H1 (cell line): ENCODE measurements around the gene SPINK4. TPM values are rescaled to one million over a fixed set of nuclear protein-coding genes. Genes with fewer than 3 reads are reported as not detected.

Source experiments
- CTCF ChIA-PET: fragments of 300-600 bp; sonication (Branson Sonifier 250); formaldehyde crosslinking; loops from one replicate; lab custom pipeline; 2021; ENCODE audit not compliant: partially characterized antibody; lab: Charles Lee
- POLR2A ChIA-PET: fragments of 300-600 bp; sonication (Branson Sonifier 250); formaldehyde crosslinking; loops from one replicate; lab custom pipeline; 2021; ENCODE audit warnings: inconsistent platforms; ENCODE audit not compliant: partially characterized antibody; lab: Charles Lee
- DNase-seq, 2 experiments: peaks; one replicate each; pipeline versions ENCODE4 v3.0.0 to v3.0.0-alpha.2; 2010 to 2022; ENCODE audit warnings: low spot score in 2 of 2, low read depth in 1 of 2, mixed read lengths in 1 of 2
- FAIRE-seq: peaks from 2 replicates; lab custom pipeline; 2011; peaks lifted over from hg19 to GRCh38; lab: Jason Lieb, UNC
- H2AFZ ChIP-seq: 2 replicates; pipeline ENCODE4 v1.8.1; 2012; ENCODE audit warnings: low read length, inconsistent platforms
- H2AK5ac ChIP-seq: 2 replicates; pipeline ENCODE4 v1.6.1; 2013; ENCODE audit warnings: low read depth, low read length
- H2BK120ac ChIP-seq: replicated peaks from 2 replicates; pipeline ENCODE3; 2013; ENCODE audit warnings: low read depth, low read length, inconsistent platforms
- H2BK12ac ChIP-seq: 2 replicates; pipeline ENCODE4 v1.6.1; 2013; ENCODE audit warnings: low read depth, low read length
- H2BK15ac ChIP-seq: 2 replicates; pipeline ENCODE4 v1.6.1; 2013; ENCODE audit warnings: low read length
- H2BK20ac ChIP-seq: 2 replicates; pipeline ENCODE4 v1.6.1; 2013; ENCODE audit warnings: low read length
- H2BK5ac ChIP-seq: 2 replicates; pipeline ENCODE4 v1.6.1; 2013; ENCODE audit warnings: low read depth, low read length
- H3K14ac ChIP-seq: 2 replicates; pipeline ENCODE4 v1.6.1; 2013; ENCODE audit warnings: inconsistent platforms; ENCODE audit not compliant: insufficient read length
- H3K18ac ChIP-seq: 2 replicates; pipeline ENCODE4 v1.6.1; 2013; ENCODE audit warnings: low read length; ENCODE audit errors: extremely low read depth
- H3K23ac ChIP-seq: 2 replicates; pipeline ENCODE4 v1.6.1; 2013; ENCODE audit warnings: inconsistent platforms; ENCODE audit not compliant: insufficient read length
- H3K23me2 ChIP-seq: 2 replicates; pipeline ENCODE4 v1.6.1; 2013; ENCODE audit warnings: low read depth, low read length
- H3K27ac ChIP-seq: 2 replicates; pipeline ENCODE4 v1.6.1; 2011; ENCODE audit warnings: low read depth, low read length, inconsistent platforms
- H3K27me3 ChIP-seq, 4 experiments: replicated peaks in 1 of 4; 1 replicate in 1 of 4; 2 replicates in 3 of 4; pipeline versions ENCODE4 v1.6.1 to v1.8.1; 2011 to 2013; ENCODE audit warnings: low read length in 3 of 4, mild to moderate bottlenecking in 3 of 4, inconsistent platforms in 2 of 4, mixed read lengths in 2 of 4, moderate library complexity in 1 of 4; ENCODE audit not compliant: control insufficient read depth in 3 of 4, insufficient read depth in 3 of 4; ENCODE audit errors: extremely low read depth in 1 of 4
- H3K36me3 ChIP-seq, 4 experiments: 2 replicates each; pipeline versions ENCODE4 v1.6.1 to v1.8.1; 2011 to 2013; ENCODE audit warnings: mild to moderate bottlenecking in 4 of 4, low read length in 3 of 4, moderate library complexity in 2 of 4, control low read depth in 1 of 4, inconsistent platforms in 1 of 4; ENCODE audit not compliant: insufficient read depth in 4 of 4, control insufficient read depth in 2 of 4
- H3K4ac ChIP-seq: replicated peaks from 2 replicates; pipeline ENCODE3; 2013; ENCODE audit warnings: low read length, low read depth, mixed read lengths, inconsistent platforms; ENCODE audit not compliant: insufficient read length
- H3K4me1 ChIP-seq, 4 experiments: replicated peaks in 1 of 4; 1 replicate in 1 of 4; 2 replicates in 3 of 4; pipeline versions ENCODE4 v1.6.1 to v1.8.1; 2011 to 2013; ENCODE audit warnings: low read length in 3 of 4, inconsistent platforms in 2 of 4, mixed read lengths in 1 of 4; ENCODE audit not compliant: insufficient read depth in 4 of 4, control insufficient read depth in 3 of 4
- H3K4me2 ChIP-seq, 2 experiments: 2 replicates each; pipeline versions ENCODE4 v1.6.1 to v1.8.1; 2011 to 2013; ENCODE audit warnings: low read depth in 2 of 2, low read length in 2 of 2, control low read depth in 1 of 2, inconsistent platforms in 1 of 2, mild to moderate bottlenecking in 1 of 2; ENCODE audit not compliant: insufficient read depth in 1 of 2
- H3K4me3 ChIP-seq, 4 experiments: fragments of 200-600, 300-600 bp in 1 of 4; sonication (generic), shearing (Covaris generic), sonication (Bioruptor Twin) in 1 of 4; 2 replicates each; pipeline versions ENCODE4 v1.5.1 to v1.8.1; 2011 to 2016; ENCODE audit warnings: low read length in 4 of 4, low read depth in 3 of 4, control low read depth in 2 of 4, inconsistent platforms in 2 of 4, mild to moderate bottlenecking in 2 of 4, mixed read lengths in 1 of 4, moderate library complexity in 1 of 4; ENCODE audit not compliant: insufficient read depth in 2 of 4; ENCODE audit errors: extremely low read depth in 1 of 4
- H3K56ac ChIP-seq: replicated peaks from 2 replicates; pipeline ENCODE3; 2013; ENCODE audit warnings: low read depth, mild to moderate bottlenecking, mixed read lengths, low read length, inconsistent platforms; ENCODE audit not compliant: insufficient read length
- H3K79me1 ChIP-seq: 2 replicates; pipeline ENCODE4 v1.6.1; 2013; ENCODE audit warnings: low read depth, low read length, control low read depth
- H3K79me2 ChIP-seq, 2 experiments: 2 replicates each; pipeline versions ENCODE4 v1.6.1 to v1.8.1; 2012 to 2013; ENCODE audit warnings: low read length in 2 of 2, mild to moderate bottlenecking in 2 of 2, inconsistent platforms in 1 of 2; ENCODE audit not compliant: insufficient read depth in 2 of 2, control insufficient read depth in 1 of 2
- H3K9ac ChIP-seq, 4 experiments: replicated peaks in 1 of 4; 1 replicate in 1 of 4; 2 replicates in 3 of 4; pipeline versions ENCODE4 v1.6.1 to v1.8.1; 2011 to 2013; ENCODE audit warnings: low read depth in 3 of 4, low read length in 3 of 4, control low read depth in 2 of 4, mild to moderate bottlenecking in 2 of 4, moderate library complexity in 2 of 4, inconsistent platforms in 1 of 4; ENCODE audit errors: extremely low read depth in 1 of 4
- H3K9me3 ChIP-seq, 2 experiments: 2 replicates each; pipeline versions ENCODE4 v1.6.1 to v1.8.1; 2012 to 2013; ENCODE audit warnings: mild to moderate bottlenecking in 2 of 2, moderate library complexity in 2 of 2, control low read depth in 1 of 2, inconsistent platforms in 1 of 2, low read depth in 1 of 2, low read length in 1 of 2, mixed read lengths in 1 of 2; ENCODE audit not compliant: insufficient read depth in 2 of 2
- H4K20me1 ChIP-seq, 2 experiments: replicated peaks in 1 of 2; 2 replicates each; pipeline versions ENCODE3 to v1.8.1; 2011 to 2013; ENCODE audit warnings: inconsistent platforms in 2 of 2, low read length in 2 of 2, mild to moderate bottlenecking in 1 of 2; ENCODE audit not compliant: insufficient read depth in 2 of 2, control insufficient read depth in 1 of 2
- H4K5ac ChIP-seq: 2 replicates; pipeline ENCODE4 v1.6.1; 2013; ENCODE audit warnings: low read length, low read depth, mixed read lengths, inconsistent platforms; ENCODE audit not compliant: insufficient read length
- H4K8ac ChIP-seq: 2 replicates; pipeline ENCODE4 v1.8.0; 2013; ENCODE audit warnings: mild to moderate bottlenecking, moderate library complexity, low read length, inconsistent platforms; ENCODE audit not compliant: insufficient read depth; ENCODE audit errors: extremely low read depth
- H4K91ac ChIP-seq: replicated peaks from 2 replicates; pipeline ENCODE3; 2013; ENCODE audit warnings: low read length, mixed read lengths, inconsistent platforms; ENCODE audit not compliant: insufficient read length
- E2F6 ChIP-seq: IDR thresholded peaks from 2 replicates; pipeline ENCODE4 v1.6.1; 2012; ENCODE audit warnings: inconsistent platforms
- POLR2A ChIP-seq, 2 experiments: IDR thresholded peaks; 1 replicate in 1 of 2; 2 replicates in 1 of 2; pipeline ENCODE4 v1.6.1; 2011; ENCODE audit warnings: low read depth in 2 of 2, low read length in 2 of 2, mild to moderate bottlenecking in 2 of 2; ENCODE audit errors: control extremely low read depth in 1 of 2
- POLR2AphosphoS5 ChIP-seq: IDR thresholded peaks from 2 replicates; pipeline ENCODE4 v1.6.1; 2011; ENCODE audit warnings: low read depth, low read length
- WGBS, 2 experiments: shearing (Covaris generic) in 1 of 2; methylation state at CpG; one replicate each; pipeline versions ENCODE4 v1.1.6 to v1.1.7; 2013 to 2015; ENCODE audit warnings: low lambda C conversion rate in 2 of 2, mixed read lengths in 2 of 2, inconsistent platforms in 1 of 2, low coverage in 1 of 2, missing lambda C conversion rate in 1 of 2; ENCODE audit not compliant: insufficient replicate concordance in 2 of 2, insufficient coverage in 1 of 2, insufficient read length in 1 of 2; ENCODE audit errors: extremely low coverage in 1 of 2, missing lambda C conversion rate in 1 of 2; 5-methylcytosine and 5-hydroxymethylcytosine counted together
- polyA plus RNA-seq, 7 experiments: library from polyadenylated mRNA; depleted of rRNA in 3 of 7; stranded (reverse) in 5 of 7; unstranded in 2 of 7; fragments of >200 nt in 5 of 7; fragments of 200-250 nt in 2 of 7; gene quantifications; 1 replicate in 5 of 7; 2 replicates in 1 of 7; 4 replicates in 1 of 7; pipeline versions ENCODE4 v1.2.1 to v1.2.3, GENCODE V29; 2011 to 2013; ENCODE audit warnings: missing spikeins in 2 of 7, mixed read lengths in 2 of 7
- total RNA-seq: library from RNA; stranded (reverse); fragmentation: NEBNext Ultra II Directional; extraction: Animal tissue kit (Norgen Biotek cat#: 25700); gene quantifications from 2 replicates; pipeline ENCODE4 v1.2.1, GENCODE V29; 2021

The SPINK4 gene
- total and polyA plus RNA-seq, 2 of the 8 experiments (the other 6 are each of a cell fraction or from before 2014, with no cell fraction given), result not detected

- Histone ChIP-seq H3K4me2 (no peak overlapping the region), H3K23me2 (no peaks in the 10 kb centered on the region), H3K4ac (no peak overlapping the region), H3K79me1 (no peaks in the 10 kb centered on the region), H3K4me3 (no peak overlapping the region), H3K27ac (no peak overlapping the region), H2BK20ac (no peak overlapping the region), H3K27me3 (no peaks in the 10 kb centered on the region), H4K8ac (no peak overlapping the region), H2BK120ac (no peak overlapping the region), H2BK12ac (no peak overlapping the region), H2AK5ac (no peak overlapping the region), H2AFZ (no peak overlapping the region), H3K14ac (no peak overlapping the region), H2BK15ac (no peak overlapping the region), H3K79me2 (no peaks in the 10 kb centered on the region), H3K9me3 (no peaks in the 10 kb centered on the region), H3K56ac (no peak overlapping the region), H3K23ac (no peak overlapping the region), H3K9ac (no peak overlapping the region), H4K91ac (no peak overlapping the region), H3K18ac (no peak overlapping the region), H3K4me1 (no peaks in the 10 kb centered on the region), H3K36me3 (peaks cover 11 to 49% (median 31%) of the 10 kb centered on the region in 4 experiments), H2BK5ac (no peak overlapping the region), H4K20me1 (no peaks in the 10 kb centered on the region), H4K5ac (no peak overlapping the region)
- 100% methylated on average over 1 of the region's 1 CpG; no CpG with 5 or more reads in 1 of the 2 experiments for WGBS, 2 experiments
- ChIA-PET POLR2A (interaction anchor here (0.6 to 0.7 kb wide), 2 partner anchors 31 to 48 kb away, joined by 3 read pairs; no protein-coding TSS in a partner anchor), CTCF (interaction anchor here (1.4 kb wide), 1 partner anchor 11 kb away, joined by 3 read pairs; no protein-coding TSS in a partner anchor)
- DNase-seq, result no peak
- FAIRE-seq, result no peak
- TF ChIP-seq E2F6 (no peak), POLR2AphosphoS5 (no peak), POLR2A (IDR thresholded peaks at IDR 0.05; ENCODE audit: control extremely low read depth in 1 of 2, low read depth in 2 of 2, low read length in 2 of 2) (no peak)
These were observed 32.1 kb downstream of the SPINK4 start for GRCh38 chr9:33272061-33272460.
